Measurements from ENCODE around the gene PRSS57.

GRCh38 chr19:681029-682019 is 13.9 kb downstream of the PRSS57 start:
- TF ChIP-seq POLR2AphosphoS5 (IDR thresholded peaks at IDR 0.05; ENCODE audit: low read depth, low read length) (no peak), REST (IDR thresholded peaks at IDR 0.05; ENCODE audit: insufficient read depth in 1 of 2, low read depth in 2 of 2, low read length in 1 of 2) (no peak), CTCF (IDR thresholded peaks at IDR 0.05) (no peak), TCF7L2 (IDR thresholded peaks at IDR 0.05; ENCODE audit: low read depth, low read length) (no peak), SIN3A (IDR thresholded peaks at IDR 0.05; ENCODE audit: borderline replicate concordance, insufficient read depth, low read depth, low read length) (no peak)

Data from Panc1 (cell line).